Upper lobe of left lung (tissue), 6 donors: ENCODE data around the gene CUBN. TPM values are rescaled to one million over a fixed set of nuclear protein-coding genes. Genes with fewer than 3 reads are reported as not detected.
"Not testable (repeated sequence)": the region's sequence is repeated elsewhere in the genome, so short reads cannot be mapped to it uniquely, and the experiment has no call there.

ENCODE experiments used
- ATAC-seq, 2 donors: fragments of 200-7000 bp; cut with Tn5 transposase; one replicate each; pipeline ENCODE4 v1.9.1; 2022; ENCODE audit warnings: mild to moderate bottlenecking in 2 of 2, moderate library complexity in 2 of 2; ENCODE audit not compliant: low FRiP score in 2 of 2
- DNase-seq, 2 donors: peaks; one replicate each; pipeline ENCODE4 v3.0.0-alpha.2; 2019 to 2020
- H3K27ac ChIP-seq, 4 donors: fragments of 200-600 bp; sonication (generic); one replicate each; pipeline ENCODE4 v1.5.1; 2016 to 2019
- H3K27me3 ChIP-seq, 4 donors: fragments of 200-600 bp; sonication (generic); one replicate each; pipeline ENCODE4 v1.5.1; 2017 to 2019
- H3K36me3 ChIP-seq, 4 donors: fragments of 200-600 bp; sonication (generic); one replicate each; pipeline ENCODE4 v1.5.1; 2016 to 2019
- H3K4me1 ChIP-seq, 4 donors: fragments of 200-600 bp; sonication (generic); one replicate each; pipeline ENCODE4 v1.5.1; 2018 to 2019
- H3K4me3 ChIP-seq, 4 donors: fragments of 200-600 bp; sonication (generic); one replicate each; pipeline ENCODE4 v1.5.1; 2017 to 2019; ENCODE audit warnings: mild to moderate bottlenecking in 2 of 4, moderate library complexity in 1 of 4
- H3K9me3 ChIP-seq, 4 donors: fragments of 200-600 bp; sonication (generic); one replicate each; pipeline ENCODE4 v1.5.1; 2018 to 2019
- EP300 ChIP-seq, 4 donors: sonication (generic); formaldehyde crosslinking; IDR thresholded peaks; one replicate each; pipeline ENCODE4 v1.5.1; 2017; ENCODE audit warnings: antibody characterized with exemption in 4 of 4, control low read depth in 2 of 4
- POLR2A ChIP-seq, 4 donors: fragments of 450-650 bp; IDR thresholded peaks; one replicate each; pipeline ENCODE4 v1.5.1; 2016 to 2017; ENCODE audit warnings: antibody characterized with exemption in 4 of 4, mild to moderate bottlenecking in 2 of 4
- POLR2AphosphoS5 ChIP-seq, 2 donors: sonication (generic); formaldehyde crosslinking; IDR thresholded peaks; one replicate each; pipeline ENCODE4 v1.5.1; 2017; ENCODE audit warnings: antibody characterized with exemption in 2 of 2
- WGBS, 2 donors: methylation state at CpG; one replicate each; pipeline ENCODE4 v1.1.5; 2017 to 2018; 5-methylcytosine and 5-hydroxymethylcytosine counted together
- total RNA-seq, 6 donors: library from RNA; depleted of rRNA in 4 of 6; stranded (reverse); fragments of >200 nt in 4 of 6; gene quantifications; one replicate each; pipeline versions ENCODE4 v1.1.0 to v1.2.1, GENCODE V29; 2016 to 2021
- TF ChIP-seq, protein P1 (sequence below), 6 experiments: fragments of 450-650 bp in 4 of 6; fragments of 200-600 bp in 2 of 6; sonication (generic) in 2 of 6; IDR thresholded peaks; one replicate each; pipeline ENCODE4 v1.5.1; 2016 to 2019; ENCODE audit warnings: antibody characterized with exemption in 6 of 6
- donor health status: DM: no; HTN: no; CAD: no; lungs with moderate emphysema.
- donor health status: DM: no; HTN: yes; CAD: no; lungs with severe emphysema.

The CUBN gene
- total RNA-seq, 6 donors from 2014 or later: 1.0 to 9.4 (median 5.3) TPM

DNA sequence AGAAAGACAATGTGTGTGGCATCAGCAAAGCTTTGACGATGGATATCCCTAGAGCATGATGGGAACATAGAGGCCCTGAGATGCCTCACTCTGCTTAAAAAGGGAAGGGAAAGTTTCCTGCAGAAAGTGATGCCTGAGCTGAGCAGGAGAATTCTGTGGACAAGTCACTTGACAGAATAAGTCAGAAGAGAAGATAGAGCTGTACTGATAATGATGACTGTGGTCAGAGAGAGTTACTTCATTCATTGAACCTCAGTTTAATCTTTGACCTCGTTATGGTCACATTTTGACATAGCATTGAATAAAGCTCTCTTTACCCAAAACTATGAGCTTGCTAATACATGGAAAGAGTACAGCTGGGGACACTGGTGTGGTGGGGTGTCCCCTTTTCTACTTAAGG is 7.6 kb downstream of the CUBN start:
- DNase-seq (no peak), ATAC-seq (no peak)
- TF ChIP-seq EP300 (IDR thresholded peaks at IDR 0.05): no peak
- TF ChIP-seq POLR2A (IDR thresholded peaks at IDR 0.05): no peak
- no peak for TF ChIP-seq POLR2AphosphoS5 (IDR thresholded peaks at IDR 0.05)
- TF ChIP-seq, protein P1, sequence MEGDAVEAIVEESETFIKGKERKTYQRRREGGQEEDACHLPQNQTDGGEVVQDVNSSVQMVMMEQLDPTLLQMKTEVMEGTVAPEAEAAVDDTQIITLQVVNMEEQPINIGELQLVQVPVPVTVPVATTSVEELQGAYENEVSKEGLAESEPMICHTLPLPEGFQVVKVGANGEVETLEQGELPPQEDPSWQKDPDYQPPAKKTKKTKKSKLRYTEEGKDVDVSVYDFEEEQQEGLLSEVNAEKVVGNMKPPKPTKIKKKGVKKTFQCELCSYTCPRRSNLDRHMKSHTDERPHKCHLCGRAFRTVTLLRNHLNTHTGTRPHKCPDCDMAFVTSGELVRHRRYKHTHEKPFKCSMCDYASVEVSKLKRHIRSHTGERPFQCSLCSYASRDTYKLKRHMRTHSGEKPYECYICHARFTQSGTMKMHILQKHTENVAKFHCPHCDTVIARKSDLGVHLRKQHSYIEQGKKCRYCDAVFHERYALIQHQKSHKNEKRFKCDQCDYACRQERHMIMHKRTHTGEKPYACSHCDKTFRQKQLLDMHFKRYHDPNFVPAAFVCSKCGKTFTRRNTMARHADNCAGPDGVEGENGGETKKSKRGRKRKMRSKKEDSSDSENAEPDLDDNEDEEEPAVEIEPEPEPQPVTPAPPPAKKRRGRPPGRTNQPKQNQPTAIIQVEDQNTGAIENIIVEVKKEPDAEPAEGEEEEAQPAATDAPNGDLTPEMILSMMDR (IDR thresholded peaks at IDR 0.05): no peak
- Histone ChIP-seq H3K36me3 (no peaks in the 10 kb centered on the region), H3K27me3 (no peaks in the 10 kb centered on the region), H3K4me3 (no peak overlapping the region), H3K27ac (no peak overlapping the region), H3K4me1 (no peaks in the 10 kb centered on the region), H3K9me3 (no peaks in the 10 kb centered on the region)
- WGBS, 2 donors: 87 to 92% methylated on average over 2 of the region's 2 CpGs

DNA sequence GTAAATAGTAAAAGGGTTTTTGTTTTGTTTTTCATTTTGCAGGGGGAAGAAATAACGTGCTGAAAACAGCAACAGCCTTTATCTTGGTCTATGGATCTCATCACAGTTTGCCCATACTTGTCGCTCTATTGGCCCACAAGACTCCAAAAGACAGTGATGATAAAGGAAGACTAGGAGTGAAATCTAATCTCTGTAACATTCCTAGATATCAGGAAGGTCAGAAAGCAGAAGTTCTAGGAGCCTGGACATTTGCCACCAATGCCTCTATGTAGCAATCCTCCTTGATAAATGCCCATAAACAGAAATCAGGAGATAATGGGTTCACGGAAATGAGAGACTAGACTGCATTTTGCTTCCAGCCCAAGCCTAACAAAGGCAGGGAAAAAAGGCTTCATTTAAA is 8.9 kb downstream of the CUBN start:
- TF ChIP-seq POLR2A (IDR thresholded peaks at IDR 0.05) (no peak), POLR2AphosphoS5 (IDR thresholded peaks at IDR 0.05) (no peak), EP300 (IDR thresholded peaks at IDR 0.05) (no peak)
- TF ChIP-seq, protein P1 (IDR thresholded peaks at IDR 0.05): no peak
- no peaks in the 10 kb centered on the region for H3K9me3 ChIP-seq
- no peak overlapping the region for H3K4me3 ChIP-seq
- no peak for DNase-seq
- H3K27ac ChIP-seq: no peak overlapping the region
- no peaks in the 10 kb centered on the region for H3K36me3 ChIP-seq
- no peak for ATAC-seq
- 57 to 72% methylated on average over 3 of the region's 3 CpGs for WGBS, 2 donors
- H3K27me3 ChIP-seq: no peaks in the 10 kb centered on the region
- peaks cover 0 to 3% (median 0%) of the 10 kb centered on the region in 4 donors for H3K4me1 ChIP-seq

DNA sequence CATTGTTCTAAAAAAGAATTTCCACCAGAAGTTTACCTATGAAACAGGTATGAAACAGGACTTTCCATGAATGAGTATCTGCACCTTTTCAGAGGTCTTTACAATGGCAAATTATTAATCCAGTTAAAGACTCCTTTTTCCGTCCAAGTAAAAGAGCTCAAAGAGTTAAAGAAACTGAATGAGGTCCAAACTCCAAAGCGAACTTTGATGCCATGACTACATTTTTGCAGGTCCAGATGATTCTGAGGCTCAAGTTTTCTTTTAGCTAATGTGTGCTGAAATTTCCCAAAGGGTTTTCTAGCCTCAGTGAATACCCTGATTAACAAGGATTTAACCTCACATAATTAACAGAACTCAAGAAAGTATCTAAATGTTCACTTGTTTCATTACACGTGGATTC is 9.8 kb downstream of the CUBN start:
- H3K4me3 ChIP-seq: no peak overlapping the region
- TF ChIP-seq EP300 (IDR thresholded peaks at IDR 0.05) (no peak), POLR2AphosphoS5 (IDR thresholded peaks at IDR 0.05) (no peak), POLR2A (IDR thresholded peaks at IDR 0.05) (no peak)
- TF ChIP-seq, protein P1 (IDR thresholded peaks at IDR 0.05): no peak
- no peak for DNase-seq
- no peak for ATAC-seq
- H3K27me3 ChIP-seq: no peaks in the 10 kb centered on the region
- H3K36me3 ChIP-seq: no peaks in the 10 kb centered on the region
- H3K4me1 ChIP-seq: peaks cover 0 to 3% (median 0%) of the 10 kb centered on the region in 4 donors
- WGBS, 2 donors: 77 to 86% methylated on average over 3 of the region's 3 CpGs
- no peaks in the 10 kb centered on the region for H3K9me3 ChIP-seq
- no peak overlapping the region for H3K27ac ChIP-seq

DNA sequence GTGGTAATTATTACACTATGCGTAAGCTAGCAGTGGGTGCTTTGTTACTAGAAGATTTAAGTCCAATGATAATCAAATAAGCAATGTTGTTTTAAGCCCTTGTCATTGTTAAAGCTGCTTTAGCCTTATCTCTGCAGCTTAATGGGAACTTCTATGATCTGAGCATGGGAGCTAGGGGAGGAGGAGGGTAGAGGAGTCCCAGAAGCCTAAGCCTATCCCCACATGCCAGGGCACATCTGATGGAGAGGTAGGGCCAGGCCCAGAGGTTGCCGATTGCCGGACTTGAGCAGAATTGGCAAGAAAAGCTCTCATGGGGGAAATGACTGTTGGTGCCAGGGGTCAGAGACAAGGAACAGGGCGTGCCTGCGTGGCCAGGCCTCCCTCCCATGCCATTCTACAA is 13.4 kb downstream of the CUBN start:
- Histone ChIP-seq H3K4me1 (peaks cover 0 to 3% (median 0%) of the 10 kb centered on the region in 4 donors), H3K36me3 (no peaks in the 10 kb centered on the region), H3K9me3 (no peaks in the 10 kb centered on the region), H3K27ac (no peak overlapping the region), H3K27me3 (no peaks in the 10 kb centered on the region), H3K4me3 (no peak overlapping the region)
- no peak for ATAC-seq
- no peak for DNase-seq
- no peak for TF ChIP-seq POLR2A (IDR thresholded peaks at IDR 0.05)
- TF ChIP-seq, protein P1 (IDR thresholded peaks at IDR 0.05): no peak
- no peak for TF ChIP-seq EP300 (IDR thresholded peaks at IDR 0.05)
- no peak for TF ChIP-seq POLR2AphosphoS5 (IDR thresholded peaks at IDR 0.05)
- WGBS, 2 donors: 83 to 92% methylated on average over 5 of the region's 5 CpGs

DNA sequence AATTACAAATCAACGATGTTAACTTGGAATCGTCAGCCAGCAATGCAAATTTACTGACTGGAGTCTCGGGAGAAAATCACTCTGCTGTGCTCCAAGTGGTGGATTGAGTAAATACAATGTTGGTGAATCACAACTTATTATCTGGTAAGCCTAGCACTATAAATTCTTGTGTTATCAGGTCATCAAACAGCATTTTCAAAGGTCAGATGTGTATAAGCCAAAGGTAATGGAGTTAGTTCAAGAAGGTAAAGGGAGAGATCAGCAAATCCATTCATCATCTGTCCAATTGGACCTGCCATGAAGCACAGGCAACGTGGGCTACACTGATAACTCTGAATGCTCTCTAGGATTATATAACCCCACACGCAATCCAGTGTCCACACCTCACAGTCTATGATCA is 13.9 kb downstream of the CUBN start:
- WGBS, 2 donors: 86 to 89% methylated on average over 5 of the region's 5 CpGs
- Histone ChIP-seq H3K27me3 (no peaks in the 10 kb centered on the region), H3K4me3 (no peak overlapping the region), H3K4me1 (peaks cover 0 to 3% (median 0%) of the 10 kb centered on the region in 4 donors), H3K9me3 (no peaks in the 10 kb centered on the region), H3K27ac (no peak overlapping the region), H3K36me3 (no peaks in the 10 kb centered on the region)
- DNase-seq (no peak), ATAC-seq (no peak)
- TF ChIP-seq POLR2A (IDR thresholded peaks at IDR 0.05): no peak
- TF ChIP-seq EP300 (IDR thresholded peaks at IDR 0.05): no peak
- TF ChIP-seq POLR2AphosphoS5 (IDR thresholded peaks at IDR 0.05): no peak
- TF ChIP-seq, protein P1 (IDR thresholded peaks at IDR 0.05): no peak

DNA sequence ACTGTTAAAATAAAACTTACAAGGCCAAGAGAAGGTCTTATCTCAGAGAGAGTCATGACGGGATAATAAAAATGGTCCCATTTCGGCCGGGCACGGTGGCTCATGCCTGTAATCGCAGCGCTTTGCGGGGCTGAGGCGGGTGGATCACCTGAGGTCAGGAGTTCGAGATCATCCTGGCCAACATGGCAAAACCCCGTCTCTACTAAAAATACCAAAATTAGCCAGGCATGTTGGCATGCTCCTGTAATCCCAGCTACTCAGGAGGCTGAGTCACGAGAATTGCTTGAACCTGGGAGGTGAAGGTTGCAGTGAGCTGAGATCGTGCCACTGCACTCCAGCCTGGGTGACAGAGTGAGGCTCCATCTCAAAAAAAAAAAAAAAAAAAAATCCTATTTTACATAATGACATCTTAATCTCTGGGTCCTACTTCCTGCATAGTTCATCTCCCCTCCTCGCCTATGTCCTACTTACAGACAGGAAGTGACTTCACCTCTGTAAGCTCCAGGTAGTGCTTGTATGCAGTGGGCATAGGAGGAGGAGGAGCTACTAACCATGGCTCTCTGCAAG is 14.7 kb downstream of the CUBN start:
- DNase-seq: peak in 1 of 2 donors; percentile 33
- not testable (repeated sequence) for H3K9me3 ChIP-seq, ATAC-seq, H3K36me3 ChIP-seq, H3K4me1 ChIP-seq, H3K4me3 ChIP-seq, H3K27ac ChIP-seq, H3K27me3 ChIP-seq
- 91 to 95% methylated on average over 13 of the region's 13 CpGs for WGBS, 2 donors
